Calu3 (cell line): Measurements from ENCODE around the gene SLC2A5. TPM values are rescaled to one million over a fixed set of nuclear protein-coding genes. Genes with fewer than 3 reads are reported as not detected.

Experiments
- BruUV-seq: library from RNA; stranded (reverse); fragments of 400-500 nt; replicated peaks from 2 replicates; lab custom pipeline; 2021; lab: Mats Ljungman, UMichigan
- CTCF ChIA-PET: fragments of 300-600 bp; sonication (Branson Sonifier 250); formaldehyde crosslinking; loops from one replicate; lab custom pipeline; 2022; ENCODE audit warnings: antibody characterized with exemption; lab: Charles Lee
- DNase-seq: peaks from one replicate; pipeline ENCODE4 v3.0.0; 2022
- H3K27ac Mint-ChIP-seq: one replicate; pipeline ENCODE4 v1.8.0; 2022; ENCODE audit warnings: mixed read lengths; ENCODE audit not compliant: unreplicated experiment
- H3K27me3 Mint-ChIP-seq: one replicate; pipeline ENCODE4 v1.8.0; 2022; ENCODE audit warnings: mixed read lengths; ENCODE audit not compliant: unreplicated experiment
- H3K36me3 Mint-ChIP-seq: one replicate; pipeline ENCODE4 v1.8.0; 2022; ENCODE audit warnings: mild to moderate bottlenecking, moderate library complexity, mixed read lengths; ENCODE audit not compliant: insufficient read depth, unreplicated experiment
- H3K4me1 Mint-ChIP-seq: one replicate; pipeline ENCODE4 v1.8.0; 2022; ENCODE audit warnings: mild to moderate bottlenecking, low read depth, mixed read lengths; ENCODE audit not compliant: unreplicated experiment
- H3K4me3 Mint-ChIP-seq: one replicate; pipeline ENCODE4 v1.8.0; 2022; ENCODE audit warnings: mild to moderate bottlenecking, low read depth, moderate library complexity, mixed read lengths; ENCODE audit not compliant: unreplicated experiment
- H3K9me3 Mint-ChIP-seq: one replicate; pipeline ENCODE4 v1.8.0; 2022; ENCODE audit warnings: low read depth, mixed read lengths; ENCODE audit not compliant: unreplicated experiment
- intact Hi-C: fragments of 100-400 bp; cut with micrococcal nuclease; formaldehyde crosslinking; loops from one replicate; pipeline ENCODE4 v1.10.0; 2022; ENCODE audit not compliant: unreplicated experiment
- total RNA-seq: library from RNA; stranded (reverse); gene quantifications from 2 replicates; pipeline ENCODE4 v1.2.3, GENCODE V29; 2022
- TF ChIP-seq, protein P1 (sequence below): fragments of 200-600 bp; IDR thresholded peaks from one replicate; pipeline ENCODE4 v1.8.0; 2022; ENCODE audit warnings: antibody characterized with exemption; ENCODE audit not compliant: unreplicated experiment

SLC2A5 gene
- total RNA-seq, 1 experiment from 2014 or later = 0.33 TPM

DNA sequence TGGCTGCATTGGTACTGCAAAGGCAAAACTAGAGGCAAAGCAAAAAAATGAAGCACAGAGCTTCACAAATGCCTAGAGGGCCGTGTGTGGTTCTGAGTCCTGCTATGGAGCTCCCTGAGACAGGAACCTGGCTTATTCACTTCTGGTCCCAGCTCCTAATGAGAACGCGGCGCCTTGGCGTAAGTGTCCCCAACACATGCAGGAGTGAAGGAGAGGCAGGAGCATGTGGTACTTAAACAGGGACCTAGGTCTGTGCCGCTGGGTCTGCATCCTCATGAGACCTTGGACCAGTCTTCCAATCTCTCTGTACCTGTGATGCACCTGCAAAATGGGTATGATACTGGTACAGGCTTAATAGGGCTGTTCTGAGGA, 28.8 kb downstream of the SLC2A5 start:
- Mint-ChIP-seq H3K4me3 (no peak overlapping the region), H3K4me1 (no peaks in the 10 kb centered on the region), H3K27me3 (peaks cover 20% of the 10 kb centered on the region), H3K9me3 (no peaks in the 10 kb centered on the region), H3K27ac (no peak overlapping the region), H3K36me3 (no peaks in the 10 kb centered on the region)
- DNase-seq = no peak
- no TSS peak for BruUV-seq
- intact Hi-C loops = no loop called here
- TF ChIP-seq, protein P1, sequence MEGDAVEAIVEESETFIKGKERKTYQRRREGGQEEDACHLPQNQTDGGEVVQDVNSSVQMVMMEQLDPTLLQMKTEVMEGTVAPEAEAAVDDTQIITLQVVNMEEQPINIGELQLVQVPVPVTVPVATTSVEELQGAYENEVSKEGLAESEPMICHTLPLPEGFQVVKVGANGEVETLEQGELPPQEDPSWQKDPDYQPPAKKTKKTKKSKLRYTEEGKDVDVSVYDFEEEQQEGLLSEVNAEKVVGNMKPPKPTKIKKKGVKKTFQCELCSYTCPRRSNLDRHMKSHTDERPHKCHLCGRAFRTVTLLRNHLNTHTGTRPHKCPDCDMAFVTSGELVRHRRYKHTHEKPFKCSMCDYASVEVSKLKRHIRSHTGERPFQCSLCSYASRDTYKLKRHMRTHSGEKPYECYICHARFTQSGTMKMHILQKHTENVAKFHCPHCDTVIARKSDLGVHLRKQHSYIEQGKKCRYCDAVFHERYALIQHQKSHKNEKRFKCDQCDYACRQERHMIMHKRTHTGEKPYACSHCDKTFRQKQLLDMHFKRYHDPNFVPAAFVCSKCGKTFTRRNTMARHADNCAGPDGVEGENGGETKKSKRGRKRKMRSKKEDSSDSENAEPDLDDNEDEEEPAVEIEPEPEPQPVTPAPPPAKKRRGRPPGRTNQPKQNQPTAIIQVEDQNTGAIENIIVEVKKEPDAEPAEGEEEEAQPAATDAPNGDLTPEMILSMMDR = no peak
- CTCF ChIA-PET = no interaction called here

DNA sequence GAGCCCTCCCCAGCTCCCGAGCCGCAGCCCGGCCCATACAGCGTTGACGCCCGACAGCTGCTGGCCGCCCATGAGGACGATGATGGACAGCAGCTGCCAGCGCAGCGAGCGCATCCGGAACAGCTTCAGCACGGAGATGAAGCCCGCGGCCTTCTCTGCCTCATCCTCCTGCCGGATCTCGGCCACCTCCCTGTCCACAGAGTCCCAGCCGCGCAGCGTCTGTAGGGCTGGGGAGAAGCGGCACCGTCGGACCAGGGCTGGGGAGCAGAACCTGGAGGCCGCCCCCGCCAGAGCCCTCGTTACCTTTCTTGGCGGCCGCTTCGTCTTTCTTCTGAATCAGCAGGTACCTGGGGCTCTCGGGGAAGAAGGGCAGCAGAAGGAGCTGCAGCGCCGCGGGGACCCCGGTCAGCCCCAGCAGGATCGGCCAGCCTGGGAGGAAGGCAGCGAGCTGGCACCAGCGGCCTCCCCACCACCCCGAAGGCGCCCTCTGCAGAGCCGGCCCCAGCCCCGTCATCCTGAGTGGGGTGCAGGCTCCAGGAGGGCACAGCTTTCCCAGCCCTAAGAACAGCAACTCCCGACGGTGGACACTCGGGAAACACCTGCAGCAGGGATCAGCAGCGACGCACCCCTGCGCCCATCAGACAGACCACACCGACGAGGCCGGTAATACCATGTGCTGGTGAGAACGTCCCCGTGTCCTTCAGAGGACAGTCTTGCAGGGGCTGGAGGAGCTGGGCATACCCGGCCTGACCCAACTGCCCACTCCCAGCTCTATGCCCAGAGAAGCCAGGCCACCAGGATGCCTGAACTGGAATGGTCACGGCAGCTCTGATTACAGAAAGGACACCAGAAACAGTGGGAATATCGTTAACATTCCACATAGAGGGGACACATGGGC, 29.4 kb downstream of the SLC2A5 start:
- CTCF ChIA-PET = interaction anchor here (0.6 kb wide), 1 partner anchor 327 kb away, joined by 3 read pairs; no protein-coding TSS in a partner anchor
- TF ChIP-seq, protein P1 = no peak
- no TSS peak for BruUV-seq
- peaks cover 3% of the 10 kb centered on the region for H3K9me3 Mint-ChIP-seq
- peaks cover 26% of the 10 kb centered on the region for H3K27me3 Mint-ChIP-seq
- H3K27ac Mint-ChIP-seq = no peak overlapping the region
- no peak overlapping the region for H3K4me3 Mint-ChIP-seq
- intact Hi-C loops = no loop called here
- no peaks in the 10 kb centered on the region for H3K4me1 Mint-ChIP-seq
- H3K36me3 Mint-ChIP-seq = no peaks in the 10 kb centered on the region
- DNase-seq = no peak

DNA sequence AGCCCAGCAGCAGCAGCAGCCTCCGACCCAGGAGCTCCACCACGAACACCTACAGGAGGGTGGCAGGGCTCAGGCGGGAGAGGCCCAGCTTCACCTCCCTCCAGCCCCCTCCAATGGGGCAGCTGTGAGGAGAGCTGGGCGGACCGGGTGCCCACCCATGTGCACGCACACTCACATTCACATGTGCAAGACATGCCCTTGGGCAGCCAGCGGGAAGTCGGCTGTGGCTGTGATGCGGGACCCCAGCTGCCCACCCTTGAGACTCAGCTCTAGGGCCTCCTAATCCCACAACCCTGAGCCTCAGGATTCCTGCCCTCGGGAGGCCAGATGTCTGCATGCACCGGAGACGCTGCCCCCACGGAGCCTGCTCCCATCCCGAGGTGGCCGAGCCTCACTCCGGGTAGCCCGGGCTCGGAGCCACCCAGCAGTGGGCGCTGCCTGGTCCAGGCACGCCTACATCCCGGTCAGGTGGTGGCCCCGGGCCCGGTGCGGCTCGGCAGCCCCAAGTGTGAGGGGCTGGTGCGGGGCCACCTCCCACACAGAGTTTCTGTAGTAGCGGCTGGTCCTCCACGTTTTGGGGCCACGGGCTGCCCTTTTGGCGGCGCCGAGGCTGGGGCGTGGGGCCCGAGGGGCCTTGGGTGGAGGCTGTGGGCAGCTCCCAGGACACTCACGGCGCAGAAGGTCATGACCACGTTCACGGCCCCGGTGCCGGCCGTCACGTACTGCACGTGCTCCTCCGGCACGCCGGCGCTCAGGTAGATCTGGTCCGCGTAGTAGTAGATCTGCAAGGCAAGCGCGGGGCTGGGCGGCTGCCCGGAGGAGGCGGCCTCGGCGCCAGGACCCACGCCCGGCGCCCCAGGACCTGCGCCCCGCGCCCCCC, 30.3 kb downstream of the SLC2A5 start:
- H3K27me3 Mint-ChIP-seq = peaks cover 35% of the 10 kb centered on the region
- CTCF ChIA-PET = no interaction called here

GRCh38 chr1:9038338-9038650, 31.1 kb downstream of the SLC2A5 start:
- no TSS peak for BruUV-seq
- peaks cover 8% of the 10 kb centered on the region for H3K9me3 Mint-ChIP-seq
- DNase-seq = no peak
- no peak overlapping the region for H3K27ac Mint-ChIP-seq
- TF ChIP-seq, protein P1 = no peak
- peaks cover 5% of the 10 kb centered on the region for H3K36me3 Mint-ChIP-seq
- intact Hi-C loops = no loop called here
- no peaks in the 10 kb centered on the region for H3K4me1 Mint-ChIP-seq
- H3K4me3 Mint-ChIP-seq = no peak overlapping the region
- CTCF ChIA-PET = no interaction called here
- H3K27me3 Mint-ChIP-seq = peaks cover 43% of the 10 kb centered on the region

More for the DNA sequence above, 30.3 kb downstream of the SLC2A5 start:
- Mint-ChIP-seq H3K4me1 (no peaks in the 10 kb centered on the region), H3K36me3 (peaks cover 1% of the 10 kb centered on the region), H3K9me3 (peaks cover 8% of the 10 kb centered on the region), H3K27ac (no peak overlapping the region), H3K4me3 (no peak overlapping the region)
- intact Hi-C loops = no loop called here
- DNase-seq = no peak
- no TSS peak for BruUV-seq
- TF ChIP-seq, protein P1 = no peak
